HL-60 (cell line): ENCODE data around the gene DEXI.

Source experiments
- DNase-seq, 2 experiments: peaks; one replicate each; pipeline ENCODE4 v3.0.0-alpha.2; 2010 to 2020; ENCODE audit warnings: low read depth in 1 of 2, low spot score in 1 of 2
- H3K27ac ChIP-seq: fragments of 250-450 bp; sonication (Bioruptor Pico); replicated peaks from 2 replicates; pipeline ENCODE4 v1.5.1; 2020; ENCODE audit warnings: mild to moderate bottlenecking, moderate library complexity
- H3K27me3 ChIP-seq: fragments of 250-450 bp; sonication (Bioruptor Pico); 2 replicates; pipeline ENCODE4 v1.5.1; 2021; ENCODE audit warnings: mild to moderate bottlenecking, moderate library complexity; ENCODE audit not compliant: insufficient read depth, poor library complexity, severe bottlenecking
- H3K4me3 ChIP-seq: replicated peaks from 2 replicates; pipeline ENCODE4 v1.5.1; 2011; ENCODE audit warnings: mild to moderate bottlenecking, control low read depth, low read length; ENCODE audit not compliant: insufficient read depth
- GABPA ChIP-seq: IDR thresholded peaks from 2 replicates; pipeline ENCODE4 v1.6.1; 2012; ENCODE audit warnings: low read depth
- POLR2AphosphoS5 ChIP-seq: IDR thresholded peaks from 2 replicates; pipeline ENCODE4 v1.6.1; 2012; ENCODE audit warnings: low read depth
- SPI1 ChIP-seq: IDR thresholded peaks from 2 replicates; pipeline ENCODE4 v1.6.1; 2012; ENCODE audit warnings: low read depth, mild to moderate bottlenecking, borderline replicate concordance
- TF ChIP-seq, protein P1 (sequence below): IDR thresholded peaks from one replicate; pipeline ENCODE4 v1.5.1; 2011; ENCODE audit warnings: low read length, control low read depth, inconsistent platforms; ENCODE audit not compliant: insufficient read depth
- TF ChIP-seq, protein P2 (sequence below): IDR thresholded peaks from 2 replicates; pipeline ENCODE4 v1.6.1; 2012; ENCODE audit warnings: low read depth; ENCODE audit not compliant: insufficient replicate concordance

The DEXI gene

DNA sequence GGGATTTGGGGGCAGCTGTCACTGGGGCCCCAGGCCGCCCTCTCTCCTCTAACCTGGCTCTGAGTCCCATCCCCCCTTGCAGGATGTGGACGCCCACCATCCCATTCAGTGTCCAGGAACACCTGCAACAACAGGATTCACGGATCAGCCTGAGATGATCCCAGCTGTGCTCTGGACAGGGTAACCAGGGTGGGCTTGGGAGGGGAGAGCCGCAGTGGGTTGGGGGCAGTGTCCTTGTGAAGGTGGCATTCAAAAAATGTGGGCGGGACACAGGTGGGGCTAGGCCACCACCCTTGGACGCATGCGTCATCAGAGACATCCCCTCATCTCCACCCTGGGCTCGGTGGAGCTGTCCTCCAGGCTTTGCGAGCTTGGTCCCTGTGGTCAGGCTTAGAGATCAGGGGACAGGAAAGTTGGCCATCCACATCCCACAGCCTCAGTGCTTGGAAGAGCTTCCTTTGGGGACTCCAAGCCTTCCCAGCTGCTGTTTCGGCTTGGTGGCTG, 19.1 kb downstream of the DEXI start:
- no peak overlapping the region for H3K27ac ChIP-seq
- TF ChIP-seq, protein P1, sequence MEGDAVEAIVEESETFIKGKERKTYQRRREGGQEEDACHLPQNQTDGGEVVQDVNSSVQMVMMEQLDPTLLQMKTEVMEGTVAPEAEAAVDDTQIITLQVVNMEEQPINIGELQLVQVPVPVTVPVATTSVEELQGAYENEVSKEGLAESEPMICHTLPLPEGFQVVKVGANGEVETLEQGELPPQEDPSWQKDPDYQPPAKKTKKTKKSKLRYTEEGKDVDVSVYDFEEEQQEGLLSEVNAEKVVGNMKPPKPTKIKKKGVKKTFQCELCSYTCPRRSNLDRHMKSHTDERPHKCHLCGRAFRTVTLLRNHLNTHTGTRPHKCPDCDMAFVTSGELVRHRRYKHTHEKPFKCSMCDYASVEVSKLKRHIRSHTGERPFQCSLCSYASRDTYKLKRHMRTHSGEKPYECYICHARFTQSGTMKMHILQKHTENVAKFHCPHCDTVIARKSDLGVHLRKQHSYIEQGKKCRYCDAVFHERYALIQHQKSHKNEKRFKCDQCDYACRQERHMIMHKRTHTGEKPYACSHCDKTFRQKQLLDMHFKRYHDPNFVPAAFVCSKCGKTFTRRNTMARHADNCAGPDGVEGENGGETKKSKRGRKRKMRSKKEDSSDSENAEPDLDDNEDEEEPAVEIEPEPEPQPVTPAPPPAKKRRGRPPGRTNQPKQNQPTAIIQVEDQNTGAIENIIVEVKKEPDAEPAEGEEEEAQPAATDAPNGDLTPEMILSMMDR: no peak
- TF ChIP-seq SPI1: no peak
- TF ChIP-seq POLR2AphosphoS5: no peak
- no peak for TF ChIP-seq GABPA
- TF ChIP-seq, protein P2, sequence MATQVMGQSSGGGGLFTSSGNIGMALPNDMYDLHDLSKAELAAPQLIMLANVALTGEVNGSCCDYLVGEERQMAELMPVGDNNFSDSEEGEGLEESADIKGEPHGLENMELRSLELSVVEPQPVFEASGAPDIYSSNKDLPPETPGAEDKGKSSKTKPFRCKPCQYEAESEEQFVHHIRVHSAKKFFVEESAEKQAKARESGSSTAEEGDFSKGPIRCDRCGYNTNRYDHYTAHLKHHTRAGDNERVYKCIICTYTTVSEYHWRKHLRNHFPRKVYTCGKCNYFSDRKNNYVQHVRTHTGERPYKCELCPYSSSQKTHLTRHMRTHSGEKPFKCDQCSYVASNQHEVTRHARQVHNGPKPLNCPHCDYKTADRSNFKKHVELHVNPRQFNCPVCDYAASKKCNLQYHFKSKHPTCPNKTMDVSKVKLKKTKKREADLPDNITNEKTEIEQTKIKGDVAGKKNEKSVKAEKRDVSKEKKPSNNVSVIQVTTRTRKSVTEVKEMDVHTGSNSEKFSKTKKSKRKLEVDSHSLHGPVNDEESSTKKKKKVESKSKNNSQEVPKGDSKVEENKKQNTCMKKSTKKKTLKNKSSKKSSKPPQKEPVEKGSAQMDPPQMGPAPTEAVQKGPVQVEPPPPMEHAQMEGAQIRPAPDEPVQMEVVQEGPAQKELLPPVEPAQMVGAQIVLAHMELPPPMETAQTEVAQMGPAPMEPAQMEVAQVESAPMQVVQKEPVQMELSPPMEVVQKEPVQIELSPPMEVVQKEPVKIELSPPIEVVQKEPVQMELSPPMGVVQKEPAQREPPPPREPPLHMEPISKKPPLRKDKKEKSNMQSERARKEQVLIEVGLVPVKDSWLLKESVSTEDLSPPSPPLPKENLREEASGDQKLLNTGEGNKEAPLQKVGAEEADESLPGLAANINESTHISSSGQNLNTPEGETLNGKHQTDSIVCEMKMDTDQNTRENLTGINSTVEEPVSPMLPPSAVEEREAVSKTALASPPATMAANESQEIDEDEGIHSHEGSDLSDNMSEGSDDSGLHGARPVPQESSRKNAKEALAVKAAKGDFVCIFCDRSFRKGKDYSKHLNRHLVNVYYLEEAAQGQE: no peak
- H3K27me3 ChIP-seq: no peaks in the 10 kb centered on the region
- H3K4me3 ChIP-seq: no peak overlapping the region
- no peak for DNase-seq

DNA sequence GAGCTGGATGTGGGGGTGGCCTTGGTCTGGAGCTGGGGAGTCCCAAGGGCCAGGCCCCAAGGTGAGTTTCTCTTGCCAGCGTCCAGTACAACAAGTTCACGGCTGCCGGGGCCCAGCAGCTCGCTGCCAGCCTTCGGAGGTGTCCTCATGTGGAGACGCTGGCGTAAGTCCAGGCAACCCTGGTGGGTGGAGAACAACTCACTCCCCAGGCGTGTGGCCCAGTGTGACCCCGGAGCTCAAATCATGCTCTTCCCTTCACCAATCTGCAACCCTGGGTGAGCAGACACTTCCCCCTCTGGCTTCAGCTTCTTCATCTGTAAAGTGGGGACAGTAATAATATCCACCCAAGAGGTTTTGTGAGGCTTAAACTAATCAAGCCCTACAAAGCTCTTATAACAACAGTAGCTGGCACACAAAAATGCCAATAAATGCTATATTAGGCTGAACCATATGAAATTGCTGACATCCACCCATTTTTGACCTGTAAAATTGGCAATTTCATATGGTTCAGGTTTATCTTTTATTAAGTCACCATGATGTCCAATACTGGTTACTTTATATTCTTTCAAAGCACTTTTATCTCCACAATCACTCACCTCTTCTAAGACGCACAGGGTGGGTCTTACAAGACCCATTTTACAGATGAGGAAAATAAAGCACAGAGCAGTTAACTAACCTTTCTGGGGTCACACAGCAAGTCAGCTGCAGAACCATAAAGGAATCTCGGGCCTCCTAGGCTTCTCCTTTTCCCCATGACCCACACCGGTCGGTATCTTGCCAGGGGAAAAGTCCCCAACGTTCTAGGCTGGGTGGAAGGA, 19.7 kb downstream of the DEXI start:
- peak in 1 of 2 experiments; percentile 34 for DNase-seq
- H3K27me3 ChIP-seq: no peaks in the 10 kb centered on the region
- H3K27ac ChIP-seq: no peak overlapping the region
- no peak for TF ChIP-seq POLR2AphosphoS5
- TF ChIP-seq SPI1: no peak
- TF ChIP-seq, protein P1: no peak
- TF ChIP-seq, protein P2: no peak
- no peak for TF ChIP-seq GABPA
- no peak overlapping the region for H3K4me3 ChIP-seq

DNA sequence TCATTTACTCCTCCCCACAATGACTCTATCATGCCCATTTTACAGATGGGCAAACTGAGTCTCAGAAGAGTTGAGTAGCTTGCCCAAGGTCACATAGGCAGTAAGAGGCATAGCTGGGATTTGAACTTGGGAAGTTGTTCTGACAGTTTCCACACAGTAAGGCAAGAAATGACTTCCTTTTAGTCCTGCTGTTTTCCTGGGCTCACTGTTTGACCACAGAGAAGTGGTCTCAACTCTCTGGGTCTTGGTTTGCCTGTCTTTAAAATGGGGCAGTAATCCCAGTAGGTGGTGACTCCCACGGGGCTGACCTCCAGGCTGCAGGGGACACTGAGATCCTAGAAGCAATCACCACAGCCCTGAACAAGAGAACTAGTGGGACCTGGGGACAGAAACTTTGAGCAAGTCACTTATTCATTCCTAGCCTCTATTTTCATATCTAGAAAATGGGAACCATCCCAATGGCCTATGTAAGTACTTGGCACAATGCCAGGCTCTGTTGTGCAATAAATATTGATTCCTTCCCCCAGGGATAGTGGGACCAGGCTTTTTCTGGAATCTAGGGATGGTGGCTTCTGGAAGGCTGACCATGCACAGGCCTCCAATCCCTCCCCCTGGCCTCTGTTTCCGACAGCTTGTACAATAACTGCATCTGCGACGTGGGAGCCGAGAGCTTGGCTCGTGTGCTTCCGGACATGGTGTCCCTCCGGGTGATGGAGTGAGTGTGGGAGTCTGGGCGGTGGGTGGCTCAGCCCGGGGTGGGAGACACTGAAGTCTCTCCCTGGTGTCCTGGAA, 20.5 kb downstream of the DEXI start:
- no peaks in the 10 kb centered on the region for H3K27me3 ChIP-seq
- no peak for DNase-seq
- H3K27ac ChIP-seq: no peak overlapping the region
- TF ChIP-seq SPI1 (no peak), GABPA (no peak), POLR2AphosphoS5 (no peak)
- TF ChIP-seq, protein P2: no peak
- TF ChIP-seq, protein P1: no peak
- H3K4me3 ChIP-seq: no peak overlapping the region
